ENCODE results near the gene MTRF1. TPM values are rescaled to one million over a fixed set of nuclear protein-coding genes. Genes with fewer than 3 reads are reported as not detected.

Gene MTRF1
- total and polyA plus RNA-seq, 12 donors = 6.8 to 27.4 (median 17.7) TPM

DNA sequence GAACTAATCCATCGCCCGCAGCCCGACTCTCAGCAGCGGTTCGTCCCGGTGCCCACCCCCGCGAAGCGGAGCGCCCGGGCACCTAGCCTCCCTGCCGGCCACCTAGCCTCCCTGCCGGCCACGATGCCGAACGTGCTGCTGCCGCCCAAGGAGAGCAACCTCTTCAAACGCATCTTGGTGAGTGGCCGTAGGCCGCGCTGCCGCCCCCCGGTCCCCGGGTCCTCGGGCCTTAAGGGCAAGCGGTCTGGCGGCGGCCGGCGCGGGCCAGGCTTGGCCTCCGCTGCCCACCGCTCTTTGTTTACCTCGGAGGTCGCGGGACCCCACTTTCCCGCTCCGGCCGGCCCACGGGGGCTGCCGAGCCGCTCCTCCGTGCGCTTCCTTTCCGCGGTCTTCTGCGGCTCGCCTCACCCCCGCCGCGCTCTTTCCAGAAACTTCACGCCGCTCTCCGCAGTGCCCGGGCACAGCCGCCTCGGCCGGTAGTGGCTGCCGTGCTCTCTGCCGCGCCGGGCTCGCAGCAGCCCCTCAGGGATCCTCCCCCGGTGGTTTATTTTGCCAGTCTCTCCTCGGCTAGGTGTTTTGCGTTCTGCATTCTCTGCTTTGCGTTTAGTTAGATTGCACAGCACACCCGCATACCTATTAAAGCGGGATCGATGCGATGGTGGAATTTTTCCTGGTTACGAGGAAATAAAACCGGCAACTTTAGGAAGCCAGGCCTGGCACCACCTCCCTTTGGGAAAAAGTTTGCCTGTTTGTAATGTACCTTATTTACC, 48.2 kb upstream of the MTRF1 start:
- WGBS, 4 donors = 0 to 3% (median 0%) methylated on average over 21 to 73 of the region's 73 CpGs
- peak overlapping the region; percentile 77 to 95 (median 87) for H3K27ac ChIP-seq
- no peaks in the 10 kb centered on the region for H3K36me3 ChIP-seq (replicated peaks in 1 of 2)
- no peaks in the 10 kb centered on the region for H3K9me3 ChIP-seq (replicated peaks in 1 of 3)
- intact Hi-C loops (cut with DNase I) = no loop called here
- peaks cover 0 to 25% of the 10 kb centered on the region in 2 donors for H3K4me1 ChIP-seq (replicated peaks in 1 of 2)
- no peaks in the 10 kb centered on the region for H3K27me3 ChIP-seq
- peak in 6 of 7 donors; percentile 28 to 59 (median 44) for DNase-seq
- TF ChIP-seq POLR2A (IDR thresholded peaks at IDR 0.05) = peak in 1 of 2 donors; percentile 29
- TF ChIP-seq, protein P1, sequence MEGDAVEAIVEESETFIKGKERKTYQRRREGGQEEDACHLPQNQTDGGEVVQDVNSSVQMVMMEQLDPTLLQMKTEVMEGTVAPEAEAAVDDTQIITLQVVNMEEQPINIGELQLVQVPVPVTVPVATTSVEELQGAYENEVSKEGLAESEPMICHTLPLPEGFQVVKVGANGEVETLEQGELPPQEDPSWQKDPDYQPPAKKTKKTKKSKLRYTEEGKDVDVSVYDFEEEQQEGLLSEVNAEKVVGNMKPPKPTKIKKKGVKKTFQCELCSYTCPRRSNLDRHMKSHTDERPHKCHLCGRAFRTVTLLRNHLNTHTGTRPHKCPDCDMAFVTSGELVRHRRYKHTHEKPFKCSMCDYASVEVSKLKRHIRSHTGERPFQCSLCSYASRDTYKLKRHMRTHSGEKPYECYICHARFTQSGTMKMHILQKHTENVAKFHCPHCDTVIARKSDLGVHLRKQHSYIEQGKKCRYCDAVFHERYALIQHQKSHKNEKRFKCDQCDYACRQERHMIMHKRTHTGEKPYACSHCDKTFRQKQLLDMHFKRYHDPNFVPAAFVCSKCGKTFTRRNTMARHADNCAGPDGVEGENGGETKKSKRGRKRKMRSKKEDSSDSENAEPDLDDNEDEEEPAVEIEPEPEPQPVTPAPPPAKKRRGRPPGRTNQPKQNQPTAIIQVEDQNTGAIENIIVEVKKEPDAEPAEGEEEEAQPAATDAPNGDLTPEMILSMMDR (IDR thresholded peaks at IDR 0.05) = peak in 2 of 6 experiments; percentile 7 to 37
- peak overlapping the region; percentile 38 to 85 (median 78) for H3K4me3 ChIP-seq

- intact Hi-C loops (cut with DNase I) = no loop called here
- H3K9me3 ChIP-seq (replicated peaks in 1 of 3) = no peaks in the 10 kb centered on the region
- peak within 1 kb of the TSS; percentile 38 to 85 (median 78) for H3K4me3 ChIP-seq
- H3K27me3 ChIP-seq = no peaks in the 10 kb centered on the region
- H3K4me1 ChIP-seq (replicated peaks in 1 of 2) = peaks cover 0 to 25% of the 10 kb centered on the region in 2 donors
- no peaks in the 10 kb centered on the region for H3K36me3 ChIP-seq (replicated peaks in 1 of 2)
- peak within 1 kb of the TSS; percentile 77 to 95 (median 87) for H3K27ac ChIP-seq
- TF ChIP-seq, protein P1 (IDR thresholded peaks at IDR 0.05) = peak in 1 of 6 experiments; percentile 26
- peak in 1 of 2 donors; percentile 72 for TF ChIP-seq POLR2A (IDR thresholded peaks at IDR 0.05)
- WGBS, 4 donors = 0% methylated on average over 3 to 32 of the region's 32 CpGs
- peak; percentile 93 to 96 (median 94) for DNase-seq
Observed at GRCh38 chr13:41310963-41311405, 47.6 kb upstream of the MTRF1 start, which contains the start of gene NAA16. NAA16 (plus strand) TSS chr13:41311267; CDS start chr13:41311529, 262 bp downstream.

GRCh38 chr13:41307884-41308640, 44.7 kb upstream of the MTRF1 start:
- DNase-seq = no peak
- Histone ChIP-seq H3K9me3 (replicated peaks in 1 of 3) (no peaks in the 10 kb centered on the region), H3K36me3 (replicated peaks in 1 of 2) (no peaks in the 10 kb centered on the region), H3K27ac (no peak overlapping the region), H3K27me3 (no peaks in the 10 kb centered on the region), H3K4me3 (no peak overlapping the region), H3K4me1 (replicated peaks in 1 of 2) (peaks cover 0 to 8% of the 10 kb centered on the region in 2 donors)
- WGBS, 4 donors = 80 to 85% (median 82%) methylated on average over 11 of the region's 11 CpGs
- TF ChIP-seq POLR2A (IDR thresholded peaks at IDR 0.05) = no peak
- TF ChIP-seq, protein P1 (IDR thresholded peaks at IDR 0.05) = no peak
- intact Hi-C loops (cut with DNase I) = no loop called here
